ENCODE measurements around the gene MCRS1.
A peak's percentile ranks its signal among the peaks of the same experiment; 100 is the strongest.

The MCRS1 gene

DNA sequence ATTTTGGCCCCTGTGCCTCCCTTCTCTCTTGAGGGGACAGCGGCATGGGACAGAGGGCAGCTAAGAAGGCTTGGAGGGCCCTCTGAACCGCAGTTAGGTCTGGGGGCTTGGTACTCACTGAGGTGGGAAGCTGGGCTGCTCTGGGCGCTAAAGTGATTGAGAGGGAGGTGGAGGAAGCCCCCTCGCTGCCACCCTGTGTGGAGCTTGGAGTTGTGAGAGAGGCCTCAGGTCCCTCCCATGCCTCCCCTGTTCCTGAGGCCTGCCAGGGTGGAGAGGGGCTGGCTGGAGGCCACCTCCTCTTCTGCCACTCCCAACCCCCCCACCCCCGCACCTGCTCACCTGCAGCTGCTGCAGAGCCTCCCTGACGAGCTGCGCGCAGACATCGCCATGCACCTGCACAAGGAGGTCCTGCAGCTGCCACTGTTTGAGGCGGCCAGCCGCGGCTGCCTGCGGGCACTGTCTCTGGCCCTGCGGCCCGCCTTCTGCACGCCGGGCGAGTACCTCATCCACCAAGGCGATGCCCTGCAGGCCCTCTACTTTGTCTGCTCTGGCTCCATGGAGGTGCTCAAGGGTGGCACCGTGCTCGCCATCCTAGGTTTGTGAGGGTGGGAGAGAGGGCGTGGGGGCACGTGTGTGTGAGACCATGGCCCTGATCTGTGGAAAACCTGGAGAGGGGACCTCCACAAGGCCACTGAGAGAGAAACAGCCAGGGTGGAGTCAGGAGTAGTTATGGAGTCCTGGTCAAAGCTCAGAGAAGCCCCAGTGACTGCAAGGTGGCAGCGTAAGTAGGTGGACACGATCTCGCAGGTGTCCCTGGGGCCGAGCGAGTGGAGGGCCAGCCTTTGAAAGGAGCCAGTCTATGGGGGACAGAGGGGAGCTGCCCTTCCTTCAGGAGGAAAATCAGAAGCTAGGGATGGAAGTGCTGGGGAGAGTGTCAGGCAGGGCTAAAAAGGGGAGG lies 17.9 kb downstream of the MCRS1 start:
- TF ChIP-seq POLR2A (IDR thresholded peaks at IDR 0.05; ENCODE audit: low read depth, low read length) = no peak
- TF ChIP-seq PAX5 (IDR thresholded peaks at IDR 0.05; ENCODE audit: insufficient read depth, low read length, severe bottlenecking) = no peak
- TF ChIP-seq TAF1 (IDR thresholded peaks at IDR 0.05; ENCODE audit: low read depth, low read length) = no peak
- no peak for TF ChIP-seq POLR2AphosphoS5 (IDR thresholded peaks at IDR 0.05; ENCODE audit: low read depth, low read length)
- no peak for TF ChIP-seq POU2F2 (IDR thresholded peaks at IDR 0.05; ENCODE audit: low read depth, low read length)
- no peak for TF ChIP-seq SPI1 (IDR thresholded peaks at IDR 0.05; ENCODE audit: low read depth, low read length)
- no peak for FAIRE-seq

DNA sequence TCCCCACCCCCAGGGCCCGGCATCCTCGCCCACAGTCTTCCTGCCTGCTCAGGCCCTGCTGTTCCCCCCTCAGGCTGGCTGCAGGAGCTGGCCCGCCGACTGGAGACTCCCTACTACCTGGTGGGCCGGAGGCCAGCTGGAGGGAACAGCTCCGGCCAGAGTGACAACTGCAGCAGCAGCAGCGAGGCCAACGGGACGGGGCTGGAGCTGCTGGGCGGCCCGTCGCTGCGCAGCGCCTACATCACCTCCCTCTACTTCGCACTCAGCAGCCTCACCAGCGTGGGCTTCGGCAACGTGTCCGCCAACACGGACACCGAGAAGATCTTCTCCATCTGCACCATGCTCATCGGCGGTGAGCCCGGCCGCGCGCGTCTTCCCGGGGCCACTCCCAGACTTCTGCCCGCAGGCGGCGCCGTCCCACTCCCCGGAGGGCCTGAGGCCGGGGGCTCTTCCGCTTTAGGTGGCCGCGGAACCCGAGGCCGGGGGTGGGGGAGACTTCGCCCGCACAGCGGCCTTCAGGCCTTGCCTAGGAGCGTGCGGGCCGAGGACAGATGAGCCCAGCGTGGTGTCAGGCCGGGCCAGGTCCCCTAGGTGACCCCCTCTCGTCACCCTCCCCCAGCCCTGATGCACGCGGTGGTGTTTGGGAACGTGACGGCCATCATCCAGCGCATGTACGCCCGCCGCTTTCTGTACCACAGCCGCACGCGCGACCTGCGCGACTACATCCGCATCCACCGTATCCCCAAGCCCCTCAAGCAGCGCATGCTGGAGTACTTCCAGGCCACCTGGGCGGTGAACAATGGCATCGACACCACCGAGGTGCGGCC lies 18.9 kb downstream of the MCRS1 start:
- DNase-seq (ENCODE audit: insufficient read length, low spot score) = no peak
- peak; percentile 77 for FAIRE-seq
- TF ChIP-seq POU2F2 (IDR thresholded peaks at IDR 0.05; ENCODE audit: low read depth, low read length) = no peak
- no peak for TF ChIP-seq POLR2AphosphoS5 (IDR thresholded peaks at IDR 0.05; ENCODE audit: low read depth, low read length)
- no peak for TF ChIP-seq POLR2A (IDR thresholded peaks at IDR 0.05; ENCODE audit: low read depth, low read length)
- TF ChIP-seq TAF1 (IDR thresholded peaks at IDR 0.05; ENCODE audit: low read depth, low read length) = no peak

More for the DNA sequence above, 17.9 kb downstream of the MCRS1 start:
- DNase-seq (ENCODE audit: insufficient read length, low spot score) = no peak

DNA sequence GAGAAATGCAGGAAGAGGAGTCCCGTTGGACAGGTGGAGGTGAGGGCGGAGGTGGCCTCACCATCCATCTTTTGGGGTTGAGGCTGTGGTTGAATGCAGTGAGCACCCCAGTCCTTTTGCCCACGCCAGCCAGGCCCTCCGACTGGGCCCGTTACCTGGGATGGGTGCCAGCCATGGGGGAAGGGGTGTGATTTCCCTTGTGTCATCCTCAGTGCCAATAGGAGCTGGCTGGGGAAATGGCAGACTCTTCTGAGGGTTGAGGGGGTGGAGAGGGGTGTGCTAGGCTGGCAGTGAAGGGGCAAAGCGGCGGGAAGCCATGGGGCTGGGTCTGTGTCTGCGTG lies 19.5 kb downstream of the MCRS1 start:
- DNase-seq (ENCODE audit: insufficient read length, low spot score) = no peak
- FAIRE-seq = no peak
- TF ChIP-seq POU2F2 (IDR thresholded peaks at IDR 0.05; ENCODE audit: low read depth, low read length) (no peak), TAF1 (IDR thresholded peaks at IDR 0.05; ENCODE audit: low read depth, low read length) (no peak), POLR2AphosphoS5 (IDR thresholded peaks at IDR 0.05; ENCODE audit: low read depth, low read length) (no peak), PAX5 (IDR thresholded peaks at IDR 0.05; ENCODE audit: insufficient read depth, low read length, severe bottlenecking) (no peak), POLR2A (IDR thresholded peaks at IDR 0.05; ENCODE audit: low read depth, low read length) (no peak), SPI1 (IDR thresholded peaks at IDR 0.05; ENCODE audit: low read depth, low read length) (no peak)

DNA sequence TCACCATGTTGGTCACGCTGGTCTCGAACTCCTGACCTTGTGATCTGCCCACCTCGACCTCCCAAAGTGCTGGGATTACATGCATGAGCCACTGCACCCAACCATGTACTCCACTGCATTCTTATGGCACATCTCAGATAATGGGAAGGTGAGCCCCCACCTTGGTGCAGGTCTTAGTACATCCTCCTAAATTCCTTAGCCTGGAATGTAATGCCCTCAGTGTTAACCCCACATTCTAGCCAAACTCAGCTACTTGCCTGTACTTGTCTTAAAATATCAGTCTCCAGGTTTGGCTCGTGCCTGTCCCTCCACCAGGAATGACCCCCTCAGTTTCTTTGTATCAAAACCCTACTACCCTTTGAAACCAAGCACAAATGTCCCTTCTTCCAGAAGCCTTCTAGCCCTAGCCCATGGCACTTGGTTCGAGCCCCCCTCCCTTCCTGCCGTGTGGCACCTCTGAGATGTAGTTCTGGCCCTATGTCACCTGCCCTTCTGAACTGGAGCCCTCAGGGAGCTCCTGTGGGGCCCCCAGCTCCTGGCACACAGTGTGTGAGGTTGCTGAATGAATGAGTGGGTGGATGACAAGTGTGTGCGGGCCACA lies 20.8 kb downstream of the MCRS1 start:
- FAIRE-seq (no peak), DNase-seq (ENCODE audit: insufficient read length, low spot score) (no peak)
- no peak for TF ChIP-seq TAF1 (IDR thresholded peaks at IDR 0.05; ENCODE audit: low read depth, low read length)
- no peak for TF ChIP-seq POLR2A (IDR thresholded peaks at IDR 0.05; ENCODE audit: low read depth, low read length)
- TF ChIP-seq POU2F2 (IDR thresholded peaks at IDR 0.05; ENCODE audit: low read depth, low read length) = no peak
- TF ChIP-seq POLR2AphosphoS5 (IDR thresholded peaks at IDR 0.05; ENCODE audit: low read depth, low read length) = no peak
- TF ChIP-seq PAX5 (IDR thresholded peaks at IDR 0.05; ENCODE audit: insufficient read depth, low read length, severe bottlenecking) = no peak
- no peak for TF ChIP-seq SPI1 (IDR thresholded peaks at IDR 0.05; ENCODE audit: low read depth, low read length)

DNA sequence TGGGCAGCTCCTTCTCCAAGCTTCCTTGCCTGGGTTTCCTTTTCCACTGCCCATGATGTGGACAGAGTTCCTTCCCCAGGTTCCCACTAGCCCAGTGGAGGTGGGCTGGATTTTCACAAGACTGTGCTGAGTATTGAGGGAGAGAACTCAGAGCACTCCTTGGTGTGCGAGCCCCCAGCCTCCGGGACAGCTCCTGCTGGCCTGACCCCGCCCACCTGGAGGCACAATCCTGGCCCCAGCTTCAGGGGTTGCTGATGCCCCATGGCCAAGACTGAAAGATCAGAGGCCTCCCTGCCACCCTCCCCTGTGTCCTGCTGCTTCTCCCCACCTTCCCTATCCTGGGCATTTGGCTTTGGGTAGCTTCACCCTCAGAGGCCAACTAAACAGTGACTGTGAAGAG lies 21.5 kb downstream of the MCRS1 start:
- DNase-seq (ENCODE audit: insufficient read length, low spot score) = no peak
- TF ChIP-seq PAX5 (IDR thresholded peaks at IDR 0.05; ENCODE audit: insufficient read depth, low read length, severe bottlenecking) (no peak), TAF1 (IDR thresholded peaks at IDR 0.05; ENCODE audit: low read depth, low read length) (no peak), POLR2A (IDR thresholded peaks at IDR 0.05; ENCODE audit: low read depth, low read length) (no peak)
- FAIRE-seq = no peak

DNA sequence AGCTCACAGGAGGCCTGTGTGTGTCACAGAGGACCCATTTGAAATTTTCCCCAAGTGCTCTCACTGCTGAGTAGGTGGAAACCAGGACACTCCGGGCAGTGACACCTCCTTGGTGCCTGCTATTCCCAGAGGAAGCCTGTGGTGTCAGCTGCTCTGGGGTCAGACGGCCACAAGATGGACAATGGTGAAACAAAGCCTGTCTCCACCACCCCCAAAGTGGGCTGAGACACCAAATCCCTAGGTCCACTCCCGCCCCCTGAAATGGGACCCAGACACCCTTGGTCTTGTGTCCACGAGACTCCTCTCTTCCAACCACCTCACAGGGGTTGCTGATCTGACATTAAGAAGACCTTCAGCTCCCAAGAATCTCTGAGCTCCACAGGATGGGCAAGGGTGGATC lies 22.1 kb downstream of the MCRS1 start:
- FAIRE-seq = no peak
- no peak for TF ChIP-seq POU2F2 (IDR thresholded peaks at IDR 0.05; ENCODE audit: low read depth, low read length)
- TF ChIP-seq POLR2AphosphoS5 (IDR thresholded peaks at IDR 0.05; ENCODE audit: low read depth, low read length) = no peak
- no peak for TF ChIP-seq SPI1 (IDR thresholded peaks at IDR 0.05; ENCODE audit: low read depth, low read length)
- no peak for TF ChIP-seq POLR2A (IDR thresholded peaks at IDR 0.05; ENCODE audit: low read depth, low read length)
- no peak for TF ChIP-seq PAX5 (IDR thresholded peaks at IDR 0.05; ENCODE audit: insufficient read depth, low read length, severe bottlenecking)
- DNase-seq (ENCODE audit: insufficient read length, low spot score) = no peak

DNA sequence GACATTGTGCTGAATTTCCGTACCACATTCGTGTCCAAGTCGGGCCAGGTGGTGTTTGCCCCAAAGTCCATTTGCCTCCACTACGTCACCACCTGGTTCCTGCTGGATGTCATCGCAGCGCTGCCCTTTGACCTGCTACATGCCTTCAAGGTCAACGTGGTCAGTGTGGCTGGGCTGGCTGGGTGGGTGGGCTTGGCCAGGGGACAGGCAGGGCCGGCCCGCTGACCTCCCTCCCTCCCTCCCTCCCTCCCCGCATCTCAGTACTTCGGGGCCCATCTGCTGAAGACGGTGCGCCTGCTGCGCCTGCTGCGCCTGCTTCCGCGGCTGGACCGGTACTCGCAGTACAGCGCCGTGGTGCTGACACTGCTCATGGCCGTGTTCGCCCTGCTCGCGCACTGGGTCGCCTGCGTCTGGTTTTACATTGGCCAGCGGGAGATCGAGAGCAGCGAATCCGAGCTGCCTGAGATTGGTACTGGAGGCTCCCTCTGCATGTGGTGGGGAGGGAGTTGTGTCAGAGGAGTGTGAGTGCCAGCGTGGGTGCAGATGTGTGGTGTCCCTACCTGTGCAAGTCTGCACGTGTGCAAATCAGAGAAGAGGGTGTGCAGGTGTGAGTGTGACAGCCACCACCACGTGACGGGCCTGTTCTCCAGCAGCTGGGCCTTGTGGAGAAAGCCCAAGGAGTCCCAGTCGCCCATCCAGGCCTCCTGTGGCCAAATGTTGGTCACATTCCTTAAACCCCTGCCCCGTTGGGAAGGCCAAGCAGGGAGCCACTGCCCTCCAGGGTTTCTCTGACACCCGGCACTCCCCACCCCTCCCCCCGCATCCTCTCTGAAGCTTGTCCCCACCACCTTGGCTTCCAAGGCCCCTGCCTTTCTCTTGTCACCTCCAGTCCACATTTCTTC lies 23.8 kb downstream of the MCRS1 start:
- FAIRE-seq (no peak), DNase-seq (ENCODE audit: insufficient read length, low spot score) (no peak)
- no peak for TF ChIP-seq SPI1 (IDR thresholded peaks at IDR 0.05; ENCODE audit: low read depth, low read length)
- TF ChIP-seq POU2F2 (IDR thresholded peaks at IDR 0.05; ENCODE audit: low read depth, low read length) = no peak
- no peak for TF ChIP-seq POLR2AphosphoS5 (IDR thresholded peaks at IDR 0.05; ENCODE audit: low read depth, low read length)
- TF ChIP-seq POLR2A (IDR thresholded peaks at IDR 0.05; ENCODE audit: low read depth, low read length) = no peak
- no peak for TF ChIP-seq PAX5 (IDR thresholded peaks at IDR 0.05; ENCODE audit: insufficient read depth, low read length, severe bottlenecking)
- TF ChIP-seq TAF1 (IDR thresholded peaks at IDR 0.05; ENCODE audit: low read depth, low read length) = no peak

DNA sequence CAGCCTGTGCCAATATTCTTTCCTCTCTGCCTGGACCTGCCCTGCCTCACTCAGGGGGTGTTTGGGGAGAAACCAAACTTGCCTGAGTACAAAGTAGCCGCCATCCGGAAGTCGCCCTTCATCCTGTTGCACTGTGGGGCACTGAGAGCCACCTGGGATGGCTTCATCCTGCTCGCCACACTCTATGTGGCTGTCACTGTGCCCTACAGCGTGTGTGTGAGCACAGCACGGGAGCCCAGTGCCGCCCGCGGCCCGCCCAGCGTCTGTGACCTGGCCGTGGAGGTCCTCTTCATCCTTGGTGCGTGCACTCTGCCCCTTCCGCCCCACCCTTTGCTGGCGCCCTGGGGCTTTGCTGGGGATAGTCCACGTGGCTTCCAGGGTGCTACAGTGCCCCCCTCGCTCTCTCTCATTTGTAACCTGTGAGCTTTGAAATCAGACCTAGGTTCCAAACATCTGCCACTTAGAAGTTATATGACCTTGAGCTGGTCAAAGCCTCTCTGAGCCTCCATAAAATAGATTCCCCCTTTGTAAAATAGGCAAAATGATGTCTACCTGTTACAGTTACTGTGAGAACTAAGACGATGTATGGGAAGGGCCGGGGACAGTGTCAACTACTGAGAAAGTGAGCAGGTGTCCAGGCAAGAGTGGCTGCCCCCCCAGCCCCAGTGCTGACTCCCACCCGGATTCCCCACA lies 24.6 kb downstream of the MCRS1 start:
- no peak for TF ChIP-seq TAF1 (IDR thresholded peaks at IDR 0.05; ENCODE audit: low read depth, low read length)
- no peak for TF ChIP-seq PAX5 (IDR thresholded peaks at IDR 0.05; ENCODE audit: insufficient read depth, low read length, severe bottlenecking)
- FAIRE-seq (no peak), DNase-seq (ENCODE audit: insufficient read length, low spot score) (no peak)
